Hematopoietic multipotent progenitor cell (in vitro differentiated cells): ENCODE data around the gene TMEM229A. TPM values are rescaled to one million over a fixed set of nuclear protein-coding genes. Genes with fewer than 3 reads are reported as not detected.
A peak's percentile ranks its signal among the peaks of the same experiment; 100 is the strongest.
"Not testable (repeated sequence)": the region's sequence is repeated elsewhere in the genome, so short reads cannot be mapped to it uniquely, and the experiment has no call there.

Experiments
- DNase-seq, 3 donors: peaks; one replicate each; pipeline ENCODE4 v3.0.0-alpha.2; 2011 to 2015; ENCODE audit warnings: low read depth in 2 of 3, low spot score in 2 of 3
- total RNA-seq: library from RNA; depleted of rRNA; stranded (reverse); fragments of >200 nt; gene quantifications from one replicate; pipeline ENCODE4 v1.2.3, GENCODE V29; 2012

The TMEM229A gene
- total RNA-seq, 1 donor, result not detected

- peak in 2 of 3 donors; percentile 18 to 42 for DNase-seq
Measured at GRCh38 chr7:124033095-124033806, 384 bp upstream of the TMEM229A start.

DNA sequence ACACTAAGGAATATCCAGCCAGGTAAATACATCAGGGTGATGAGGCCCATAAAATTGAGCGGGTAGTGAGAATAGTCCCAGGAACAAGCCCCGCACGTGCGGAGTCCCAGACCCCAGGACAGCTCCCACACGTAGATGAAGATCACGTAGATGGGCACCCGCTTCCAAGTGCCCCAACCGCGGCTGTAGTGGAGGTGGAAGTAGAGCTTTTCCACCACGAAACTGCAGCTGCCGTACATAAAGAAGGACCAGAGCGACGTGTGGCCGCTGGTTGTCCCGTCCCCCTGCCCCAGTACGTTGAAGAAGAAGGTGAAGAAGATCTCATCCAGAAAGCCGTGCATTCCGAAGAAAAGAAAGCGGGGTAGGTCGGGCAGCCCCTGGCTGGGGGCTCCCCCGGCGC is 948 bp downstream of the TMEM229A start:
- DNase-seq, result peak in 1 of 3 donors; percentile 2

DNA sequence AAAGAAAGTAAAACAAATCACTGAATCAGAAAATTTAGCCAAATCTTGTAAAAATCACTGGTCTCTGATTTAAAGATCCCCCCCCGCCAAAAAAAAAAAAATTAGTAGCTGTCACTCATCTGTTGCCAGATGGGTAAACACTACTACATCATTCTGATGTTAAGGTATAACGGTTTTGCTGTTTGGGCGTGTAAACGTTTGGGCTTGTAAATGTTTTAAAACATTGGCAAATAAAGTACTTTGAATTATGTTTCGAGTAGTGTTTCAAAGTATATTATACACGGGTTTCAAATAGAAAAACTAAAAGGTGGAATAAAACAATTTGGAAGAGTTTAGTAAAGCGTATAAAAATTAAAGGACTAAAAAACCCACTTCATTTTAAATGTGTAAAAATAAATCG is 1.5 kb downstream of the TMEM229A start:
- peak in 1 of 3 donors; percentile 3 for DNase-seq

GRCh38 chr7:124030964-124031363 is 1.9 kb downstream of the TMEM229A start:
- no peak for DNase-seq

DNA sequence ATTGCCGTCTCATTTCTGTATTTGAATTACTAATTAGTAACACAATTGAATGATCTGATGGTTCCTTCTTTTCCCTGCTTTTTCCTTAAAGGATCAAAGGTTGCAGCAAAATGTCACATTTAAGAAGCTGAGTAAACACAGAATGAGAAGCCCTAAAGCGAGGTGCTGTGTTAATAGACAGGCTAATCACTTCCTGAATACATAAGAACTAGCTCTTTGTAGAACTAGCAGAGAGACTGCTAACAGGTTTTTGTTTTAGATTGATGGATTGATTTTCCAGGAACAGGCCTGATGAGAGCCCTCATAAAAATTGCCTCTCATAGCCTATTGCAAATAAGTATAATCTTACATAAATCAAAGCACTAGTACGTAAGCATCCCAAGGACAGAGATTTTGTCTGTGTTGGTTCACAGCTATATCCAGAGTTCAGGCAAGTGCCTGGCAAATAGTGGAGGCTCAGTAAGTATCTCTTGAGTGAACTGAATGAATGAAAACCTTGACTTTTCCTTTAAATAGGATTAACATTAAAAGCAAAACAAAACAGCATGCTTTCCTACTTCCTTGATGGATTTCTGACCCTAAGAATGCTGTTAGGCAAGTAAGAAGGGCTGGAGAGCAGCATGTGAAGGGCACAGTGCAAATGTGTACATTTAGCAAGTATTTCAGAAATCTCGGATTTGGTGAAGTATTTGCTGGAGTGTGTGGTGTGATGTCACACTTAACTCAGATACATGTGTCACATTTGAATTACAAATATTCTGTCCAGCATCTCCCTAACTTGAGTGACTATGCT is 3.3 kb downstream of the TMEM229A start:
- DNase-seq, result no peak

DNA sequence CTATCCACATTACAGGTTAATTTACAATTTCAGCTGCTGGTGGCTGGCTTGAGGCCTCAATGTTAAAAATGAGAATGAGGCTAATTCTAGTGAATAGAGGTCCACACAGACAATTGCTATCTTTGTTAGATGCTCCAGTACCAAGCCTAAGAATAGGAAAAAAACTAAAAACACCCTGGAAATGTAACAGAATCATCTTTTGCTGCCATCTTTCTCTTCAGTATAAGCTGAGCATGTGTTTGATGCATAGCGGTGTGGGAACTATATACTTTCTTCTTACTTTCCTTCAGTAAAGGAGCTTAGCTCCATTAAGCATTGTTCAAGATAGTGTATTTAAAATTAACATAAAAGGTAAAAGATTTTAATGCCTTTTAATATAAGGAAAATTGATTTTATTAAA is 5.6 kb downstream of the TMEM229A start:
- DNase-seq, result no peak

DNA sequence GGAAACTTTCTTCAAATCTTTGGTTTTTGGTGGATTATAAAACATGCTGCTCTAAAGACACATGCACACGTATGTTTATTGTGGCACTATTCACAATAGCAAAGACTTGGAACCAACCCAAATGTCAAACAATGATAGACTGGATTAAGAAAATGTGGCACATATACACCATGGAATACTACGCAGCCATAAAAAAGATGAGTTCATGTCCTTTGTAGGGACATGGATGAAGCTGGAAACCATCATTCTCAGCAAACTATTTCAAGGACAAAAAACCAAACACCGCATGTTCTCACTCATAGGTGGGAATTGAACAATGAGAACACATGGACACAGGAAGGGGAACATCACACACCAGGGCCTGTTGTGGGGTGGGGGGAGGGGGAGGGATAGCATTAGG is 8.5 kb downstream of the TMEM229A start:
- DNase-seq, result not testable (repeated sequence)

GRCh38 chr7:124022551-124022950 is 10.3 kb downstream of the TMEM229A start:
- no peak for DNase-seq

GRCh38 chr7:124020060-124020459 is 12.8 kb downstream of the TMEM229A start:
- no peak for DNase-seq

- DNase-seq, result no peak
Measured at GRCh38 chr7:124013306-124013705, 19.6 kb downstream of the TMEM229A start.

DNA sequence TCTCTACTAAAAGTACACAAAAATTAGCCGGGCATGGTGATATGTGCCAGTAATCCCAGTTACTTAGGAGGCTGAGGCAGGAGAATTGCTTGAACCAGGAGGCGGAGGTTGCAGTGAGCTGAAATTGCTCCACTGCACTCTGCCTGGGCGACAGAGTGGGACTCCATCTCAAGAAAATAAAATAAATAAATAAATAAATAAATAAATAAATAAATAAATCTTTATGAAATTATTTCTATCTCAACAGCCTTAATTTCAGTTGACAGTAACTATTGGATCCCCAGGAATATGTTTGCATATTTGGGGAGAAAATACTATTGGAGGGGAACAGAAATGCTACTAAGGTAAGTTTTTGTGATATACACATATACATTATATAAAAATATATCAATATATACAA is 20.0 kb downstream of the TMEM229A start:
- DNase-seq, result no peak

DNA sequence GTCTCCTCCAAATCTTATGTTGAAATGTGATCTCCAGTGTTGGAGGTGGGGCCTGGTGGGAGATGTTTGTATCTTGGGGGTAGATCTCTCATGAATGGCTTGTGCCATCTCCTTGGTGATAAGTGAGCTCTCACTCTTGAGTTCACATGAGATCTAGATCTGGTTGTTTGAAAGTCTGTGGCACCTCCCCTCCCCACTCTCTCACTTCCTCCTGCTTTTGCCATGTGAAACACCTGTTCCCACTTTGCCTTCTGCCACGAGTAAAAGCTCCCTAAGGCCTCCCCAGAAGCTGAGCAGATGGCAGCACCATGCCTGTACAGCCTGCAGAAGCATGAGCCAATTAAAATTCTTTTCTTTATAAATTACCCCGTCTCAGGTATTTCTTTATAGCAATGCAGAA is 23.5 kb downstream of the TMEM229A start:
- DNase-seq, result no peak

DNA sequence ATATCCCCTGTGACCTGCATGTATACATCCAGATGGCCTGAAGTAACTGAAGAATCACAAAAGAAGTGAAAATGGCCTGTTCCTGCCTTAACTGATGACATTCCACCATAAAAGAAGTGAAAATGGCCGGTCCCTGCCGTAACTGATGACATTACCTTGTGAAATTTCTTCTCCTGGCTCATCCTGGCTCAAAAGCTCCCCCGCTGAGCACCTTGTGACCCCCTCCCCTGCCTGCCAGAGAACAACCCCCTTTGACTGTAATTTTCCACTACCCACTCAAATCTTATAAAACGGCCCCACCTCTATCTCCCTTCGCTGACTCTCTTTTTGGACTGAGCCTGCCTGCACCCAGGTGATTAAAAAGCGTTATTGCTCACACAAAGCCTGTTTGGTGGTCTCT is 24.6 kb downstream of the TMEM229A start:
- DNase-seq, result not testable (repeated sequence)

- no peak for DNase-seq
Measured at GRCh38 chr7:123999703-124000102, 33.2 kb downstream of the TMEM229A start.

- DNase-seq, result no peak
Measured at GRCh38 chr7:123998921-123999320, 33.9 kb downstream of the TMEM229A start.

DNA sequence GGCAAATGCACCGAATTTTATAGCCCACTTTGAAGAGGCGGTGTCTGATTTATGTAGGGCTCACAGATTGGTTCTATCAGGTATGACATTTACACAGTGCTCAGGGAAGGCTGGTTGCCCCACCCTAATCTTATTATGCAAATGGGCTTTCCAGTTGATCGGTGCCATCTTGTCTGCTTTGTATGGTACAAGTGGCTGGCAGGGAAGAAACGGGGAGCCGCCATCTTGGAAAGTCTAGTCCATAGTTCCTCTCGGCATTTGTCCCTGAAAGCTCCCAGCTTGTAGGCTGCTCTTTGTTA is 36.6 kb downstream of the TMEM229A start:
- DNase-seq, result no peak

- DNase-seq, result no peak
Measured at GRCh38 chr7:123995617-123996326, 37.1 kb downstream of the TMEM229A start.

- no peak for DNase-seq
Measured at GRCh38 chr7:123994449-123994848, 38.4 kb downstream of the TMEM229A start.

DNA sequence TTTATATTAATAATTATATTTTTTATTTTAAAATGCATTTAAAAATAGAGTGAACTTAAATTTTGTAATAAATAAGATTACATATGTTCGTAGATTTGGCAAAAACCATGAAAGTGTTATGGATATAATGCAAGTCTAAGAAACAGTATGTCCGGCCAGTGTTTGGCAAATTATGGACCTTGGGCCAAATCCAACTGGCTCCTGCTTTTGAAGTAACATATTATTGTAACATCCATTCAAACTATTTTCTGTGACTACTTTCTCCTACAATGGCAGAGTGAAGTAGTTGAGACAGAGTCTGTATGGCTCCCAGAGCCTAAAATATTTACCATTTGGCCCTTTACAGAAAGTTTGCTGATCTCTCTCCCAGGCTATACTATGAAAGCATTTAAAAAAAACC is 38.9 kb downstream of the TMEM229A start:
- DNase-seq, result no peak

DNA sequence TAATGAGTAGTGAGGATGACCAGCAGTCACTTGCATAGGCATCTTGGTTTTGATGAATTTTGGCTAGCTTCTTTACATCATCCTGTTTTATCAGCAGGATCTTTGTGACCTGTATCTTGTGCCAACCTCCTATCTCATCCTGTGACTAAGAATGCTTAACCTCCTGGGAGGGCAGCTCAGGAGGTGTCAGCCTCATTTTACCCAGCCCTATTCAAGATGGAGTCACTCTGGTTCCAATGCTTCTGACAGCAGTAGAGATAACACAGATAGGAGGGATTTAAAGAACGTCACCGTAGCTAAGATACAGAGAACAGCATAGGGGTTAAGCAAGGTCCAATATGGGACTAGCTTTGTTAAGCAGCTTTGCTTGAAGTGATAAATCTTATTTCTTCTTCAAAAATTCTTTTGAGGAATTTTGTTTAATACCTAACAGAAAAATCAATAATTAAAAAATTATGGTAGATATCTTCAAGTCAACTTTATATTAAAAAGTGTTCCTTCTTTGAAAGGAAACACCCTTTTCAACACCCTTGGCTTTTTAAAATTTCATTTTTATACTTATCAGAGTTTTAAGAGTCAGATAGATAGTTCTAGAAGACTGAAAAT is 39.9 kb downstream of the TMEM229A start:
- no peak for DNase-seq

- DNase-seq, result no peak
Measured at GRCh38 chr7:123987445-123987844, 45.4 kb downstream of the TMEM229A start.
